Measurements from ENCODE around the gene SULF2.

SULF2 gene

GRCh38 chr20:47765271-47765670 is 20.0 kb downstream of the SULF2 start:
- no peak for DNase-seq (ENCODE audit: low read depth in 1 of 2, low spot score in 1 of 2)

- no peak for DNase-seq (ENCODE audit: low read depth in 1 of 2, low spot score in 1 of 2)
These were observed 21.0 kb downstream of the SULF2 start for GRCh38 chr20:47764154-47764733.

- DNase-seq (ENCODE audit: low read depth in 1 of 2, low spot score in 1 of 2) = no peak
These were observed 22.5 kb downstream of the SULF2 start for GRCh38 chr20:47762699-47763268.

- DNase-seq (ENCODE audit: low read depth in 1 of 2, low spot score in 1 of 2) = no peak
These were observed 23.7 kb downstream of the SULF2 start for GRCh38 chr20:47761482-47762047.

GRCh38 chr20:47760686-47761481 is 24.4 kb downstream of the SULF2 start:
- DNase-seq (ENCODE audit: low read depth in 1 of 2, low spot score in 1 of 2) = no peak

- DNase-seq (ENCODE audit: low read depth in 1 of 2, low spot score in 1 of 2) = no peak
These were observed 26.5 kb downstream of the SULF2 start for GRCh38 chr20:47758517-47759450.

- no peak for DNase-seq (ENCODE audit: low read depth in 1 of 2, low spot score in 1 of 2)
These were observed 27.9 kb downstream of the SULF2 start for GRCh38 chr20:47757145-47758035.

- DNase-seq (ENCODE audit: low read depth in 1 of 2, low spot score in 1 of 2) = no peak
These were observed 30.2 kb downstream of the SULF2 start for GRCh38 chr20:47754946-47755652.

GRCh38 chr20:47754388-47754715 is 30.9 kb downstream of the SULF2 start:
- no peak for DNase-seq (ENCODE audit: low read depth in 1 of 2, low spot score in 1 of 2)

GRCh38 chr20:47753576-47754387 is 31.5 kb downstream of the SULF2 start:
- DNase-seq (ENCODE audit: low read depth in 1 of 2, low spot score in 1 of 2) = no peak

- no peak for DNase-seq (ENCODE audit: low read depth in 1 of 2, low spot score in 1 of 2)
These were observed 33.8 kb downstream of the SULF2 start for GRCh38 chr20:47751449-47751848.

- no peak for DNase-seq (ENCODE audit: low read depth in 1 of 2, low spot score in 1 of 2)
These were observed 35.9 kb downstream of the SULF2 start for GRCh38 chr20:47749339-47749738.

GRCh38 chr20:47748823-47749222 is 36.5 kb downstream of the SULF2 start:
- DNase-seq (ENCODE audit: low read depth in 1 of 2, low spot score in 1 of 2) = no peak

GRCh38 chr20:47748069-47748468 is 37.2 kb downstream of the SULF2 start:
- DNase-seq (ENCODE audit: low read depth in 1 of 2, low spot score in 1 of 2) = no peak

GRCh38 chr20:47747669-47748031 is 37.6 kb downstream of the SULF2 start:
- no peak for DNase-seq (ENCODE audit: low read depth in 1 of 2, low spot score in 1 of 2)

- DNase-seq (ENCODE audit: low read depth in 1 of 2, low spot score in 1 of 2) = no peak
These were observed 40.5 kb downstream of the SULF2 start for GRCh38 chr20:47744803-47745202.

- DNase-seq (ENCODE audit: low read depth in 1 of 2, low spot score in 1 of 2) = no peak
These were observed 41.6 kb downstream of the SULF2 start for GRCh38 chr20:47743671-47744070.

GRCh38 chr20:47741669-47742608 is 43.3 kb downstream of the SULF2 start:
- no peak for DNase-seq (ENCODE audit: low read depth in 1 of 2, low spot score in 1 of 2)

Data from activated CD4-positive, alpha-beta T cell treated with anti-CD3 and anti-CD28 coated beads, Interleukin-2, amount 50 U/mL, for 24 hours (primary cell).